Measurements from ENCODE around the gene SMYD3.

GRCh38 chr1:246267426-246267825, 239.7 kb downstream of the SMYD3 start:
- TF ChIP-seq, protein P1, sequence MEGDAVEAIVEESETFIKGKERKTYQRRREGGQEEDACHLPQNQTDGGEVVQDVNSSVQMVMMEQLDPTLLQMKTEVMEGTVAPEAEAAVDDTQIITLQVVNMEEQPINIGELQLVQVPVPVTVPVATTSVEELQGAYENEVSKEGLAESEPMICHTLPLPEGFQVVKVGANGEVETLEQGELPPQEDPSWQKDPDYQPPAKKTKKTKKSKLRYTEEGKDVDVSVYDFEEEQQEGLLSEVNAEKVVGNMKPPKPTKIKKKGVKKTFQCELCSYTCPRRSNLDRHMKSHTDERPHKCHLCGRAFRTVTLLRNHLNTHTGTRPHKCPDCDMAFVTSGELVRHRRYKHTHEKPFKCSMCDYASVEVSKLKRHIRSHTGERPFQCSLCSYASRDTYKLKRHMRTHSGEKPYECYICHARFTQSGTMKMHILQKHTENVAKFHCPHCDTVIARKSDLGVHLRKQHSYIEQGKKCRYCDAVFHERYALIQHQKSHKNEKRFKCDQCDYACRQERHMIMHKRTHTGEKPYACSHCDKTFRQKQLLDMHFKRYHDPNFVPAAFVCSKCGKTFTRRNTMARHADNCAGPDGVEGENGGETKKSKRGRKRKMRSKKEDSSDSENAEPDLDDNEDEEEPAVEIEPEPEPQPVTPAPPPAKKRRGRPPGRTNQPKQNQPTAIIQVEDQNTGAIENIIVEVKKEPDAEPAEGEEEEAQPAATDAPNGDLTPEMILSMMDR (IDR thresholded peaks at IDR 0.05) = no peak
- no peak for TF ChIP-seq POLR2A (IDR thresholded peaks at IDR 0.05)
